ENCODE results near the gene COL8A1.

Gene COL8A1

GRCh38 chr3:99640214-99640851 lies 1.9 kb downstream of the COL8A1 start:
- no peak for DNase-seq

GRCh38 chr3:99641480-99641879 lies 3.1 kb downstream of the COL8A1 start:
- DNase-seq: no peak

GRCh38 chr3:99641982-99642381 lies 3.6 kb downstream of the COL8A1 start:
- no peak for DNase-seq

- no peak for DNase-seq
Observed at GRCh38 chr3:99644017-99644416, 5.6 kb downstream of the COL8A1 start.

- DNase-seq: no peak
Observed at GRCh38 chr3:99644746-99645145, 6.4 kb downstream of the COL8A1 start.

- no peak for DNase-seq
Observed at GRCh38 chr3:99645277-99646106, 7.1 kb downstream of the COL8A1 start.

- DNase-seq: no peak
Observed at GRCh38 chr3:99646107-99646435, 7.7 kb downstream of the COL8A1 start.

- DNase-seq: no peak
Observed at GRCh38 chr3:99647081-99647480, 8.7 kb downstream of the COL8A1 start.

- DNase-seq: no peak
Observed at GRCh38 chr3:99648101-99648500, 9.7 kb downstream of the COL8A1 start.

GRCh38 chr3:99648516-99648915 lies 10.1 kb downstream of the COL8A1 start:
- DNase-seq: no peak

GRCh38 chr3:99651531-99651930 lies 13.1 kb downstream of the COL8A1 start:
- DNase-seq: no peak

GRCh38 chr3:99656624-99657023 lies 18.2 kb downstream of the COL8A1 start:
- DNase-seq: no peak

- no peak for DNase-seq
Observed at GRCh38 chr3:99658274-99658673, 19.9 kb downstream of the COL8A1 start.

GRCh38 chr3:99659032-99659431 lies 20.6 kb downstream of the COL8A1 start:
- DNase-seq: no peak

GRCh38 chr3:99659951-99660350 lies 21.6 kb downstream of the COL8A1 start:
- DNase-seq: no peak

GRCh38 chr3:99662838-99663570 lies 24.6 kb downstream of the COL8A1 start:
- DNase-seq: no peak

- DNase-seq: no peak
Observed at GRCh38 chr3:99663977-99664376, 25.6 kb downstream of the COL8A1 start.

- no peak for DNase-seq
Observed at GRCh38 chr3:99665017-99665416, 26.6 kb downstream of the COL8A1 start.

GRCh38 chr3:99666201-99666600 lies 27.8 kb downstream of the COL8A1 start:
- DNase-seq: no peak

GRCh38 chr3:99668044-99668443 lies 29.6 kb downstream of the COL8A1 start:
- no peak for DNase-seq

GRCh38 chr3:99669879-99670555 lies 31.6 kb downstream of the COL8A1 start:
- no peak for DNase-seq

GRCh38 chr3:99670556-99670950 lies 32.2 kb downstream of the COL8A1 start:
- DNase-seq: no peak

- DNase-seq: no peak
Observed at GRCh38 chr3:99674086-99674789, 35.8 kb downstream of the COL8A1 start.
